Gastroesophageal sphincter (tissue), 4 donors: Measurements from ENCODE around the gene SIX6. TPM values are rescaled to one million over a fixed set of nuclear protein-coding genes. Genes with fewer than 3 reads are reported as not detected.
"Not testable (repeated sequence)": the region's sequence is repeated elsewhere in the genome, so short reads cannot be mapped to it uniquely, and the experiment has no call there.

ENCODE experiments used
- ATAC-seq: fragments of 150-250 bp; one replicate; pipeline ENCODE4 v1.9.1; 2016; ENCODE audit warnings: mild to moderate bottlenecking, moderate library complexity
- H3K27ac ChIP-seq, 4 donors: fragments of 200-600 bp; sonication (generic) in 3 of 4; 1 replicate in 3 of 4; 2 replicates in 1 of 4; pipeline ENCODE4 v1.5.1; 2016 to 2019
- H3K27me3 ChIP-seq: fragments of 200-600 bp; sonication (generic); one replicate; pipeline ENCODE4 v1.5.1; 2019
- H3K36me3 ChIP-seq, 2 donors: fragments of 200-600 bp; sonication (generic); one replicate each; pipeline ENCODE4 v1.5.1; 2019; ENCODE audit warnings: control low read depth in 1 of 2
- H3K4me1 ChIP-seq, 3 donors: fragments of 200-600 bp; sonication (generic); 1 replicate in 2 of 3; 2 replicates in 1 of 3; pipeline ENCODE4 v1.5.1; 2016 to 2019; ENCODE audit warnings: control low read depth in 2 of 3
- H3K4me3 ChIP-seq, 2 donors: fragments of 200-600 bp; sonication (generic); one replicate each; pipeline ENCODE4 v1.5.1; 2019; ENCODE audit warnings: mild to moderate bottlenecking in 1 of 2, moderate library complexity in 1 of 2
- H3K9me3 ChIP-seq, 3 donors: fragments of 200-600 bp; sonication (generic); one replicate each; pipeline ENCODE4 v1.5.1; 2017 to 2019; ENCODE audit warnings: control low read depth in 2 of 3
- CTCF ChIP-seq, 4 experiments: fragments of 200-600 bp in 2 of 4; fragments of 450-650 bp in 2 of 4; sonication (generic) in 1 of 4; IDR thresholded peaks; one replicate each; pipeline ENCODE4 v1.5.1; 2017 to 2019; ENCODE audit warnings: antibody characterized with exemption in 4 of 4, mild to moderate bottlenecking in 2 of 4, moderate library complexity in 2 of 4
- EP300 ChIP-seq: sonication (generic); formaldehyde crosslinking; IDR thresholded peaks from one replicate; pipeline ENCODE4 v1.6.1; 2017; ENCODE audit warnings: antibody characterized with exemption, mild to moderate bottlenecking
- POLR2A ChIP-seq, 2 donors: fragments of 450-650 bp; IDR thresholded peaks; one replicate each; pipeline ENCODE4 v1.6.1; 2017; ENCODE audit warnings: antibody characterized with exemption in 2 of 2, mild to moderate bottlenecking in 2 of 2, moderate library complexity in 1 of 2
- POLR2AphosphoS5 ChIP-seq: sonication (generic); formaldehyde crosslinking; IDR thresholded peaks from one replicate; pipeline ENCODE4 v1.6.1; 2017; ENCODE audit warnings: antibody characterized with exemption
- WGBS, 2 donors: methylation state at CpG; one replicate each; pipeline ENCODE4 v1.1.5; 2018; ENCODE audit warnings: low coverage in 1 of 2; 5-methylcytosine and 5-hydroxymethylcytosine counted together
- total RNA-seq, 4 donors: library from RNA; depleted of rRNA; stranded (reverse); fragments of >200 nt; gene quantifications; one replicate each; pipeline ENCODE4 v1.1.0, GENCODE V29; 2016

SIX6 gene
- not detected for total RNA-seq

GRCh38 chr14:60508707-60509437 lies at the start of gene SIX6:
Gene SIX6, plus strand, starts transcription at chr14:60509146. Its CDS starts 253 bp downstream, at chr14:60509399.
- H3K36me3 ChIP-seq = no peaks in the 10 kb centered on the region
- WGBS, 2 donors = 7% methylated on average over 6 to 8 of the region's 55 CpGs
- H3K4me1 ChIP-seq = peaks cover 0 to 48% (median 21%) of the 10 kb centered on the region in 3 donors
- no peak for TF ChIP-seq EP300
- TF ChIP-seq CTCF (IDR thresholded peaks at IDR 0.05) = no peak
- no peak for TF ChIP-seq POLR2AphosphoS5
- TF ChIP-seq POLR2A (IDR thresholded peaks at IDR 0.05) = no peak
- no peaks in the 10 kb centered on the region for H3K9me3 ChIP-seq
- no peak within 1 kb of the TSS for H3K4me3 ChIP-seq
- peaks cover 100% of the 10 kb centered on the region for H3K27me3 ChIP-seq
- ATAC-seq = peak; percentile 16
- H3K27ac ChIP-seq = no peak within 1 kb of the TSS

GRCh38 chr14:60480248-60480647 lies 28.7 kb upstream of the SIX6 start:
- H3K27me3 ChIP-seq = peaks cover 30% of the 10 kb centered on the region
- ATAC-seq, H3K36me3 ChIP-seq, H3K4me3 ChIP-seq, H3K4me1 ChIP-seq, H3K27ac ChIP-seq: not testable (repeated sequence)
- 95 to 97% methylated on average over 3 to 7 of the region's 7 CpGs for WGBS, 2 donors
- peaks cover 0 to 13% (median 0%) of the 10 kb centered on the region in 3 donors for H3K9me3 ChIP-seq

DNA sequence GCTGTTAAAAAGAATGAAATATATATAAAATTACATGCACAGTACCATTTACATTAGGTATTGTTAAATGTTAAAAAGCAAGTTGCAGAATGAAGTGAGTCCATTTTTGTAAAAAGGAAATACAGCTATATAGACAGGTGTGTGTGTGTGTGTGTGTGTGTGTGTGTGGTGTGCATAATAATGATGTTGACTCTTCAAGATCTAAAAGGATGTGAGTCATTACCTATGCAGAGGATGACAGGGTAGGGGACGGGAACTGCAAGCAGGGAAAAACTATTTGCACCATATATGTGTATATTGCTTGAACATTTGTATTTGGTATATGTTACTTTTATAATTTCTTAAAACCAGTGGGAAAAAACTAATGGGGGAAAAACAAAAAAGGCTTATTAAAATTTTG lies 26.2 kb upstream of the SIX6 start:
- Histone ChIP-seq H3K9me3 (peaks cover 0 to 19% (median 0%) of the 10 kb centered on the region in 3 donors), H3K27me3 (peaks cover 51% of the 10 kb centered on the region), H3K27ac (no peak overlapping the region), H3K36me3 (no peaks in the 10 kb centered on the region), H3K4me3 (no peak overlapping the region), H3K4me1 (peaks cover 0 to 12% (median 6%) of the 10 kb centered on the region in 3 donors)
- no peak for TF ChIP-seq EP300
- no peak for TF ChIP-seq CTCF (IDR thresholded peaks at IDR 0.05)
- no peak for TF ChIP-seq POLR2AphosphoS5
- no peak for TF ChIP-seq POLR2A (IDR thresholded peaks at IDR 0.05)
- no peak for ATAC-seq
- 53 to 83% methylated on average over 1 of the region's 1 CpG for WGBS, 2 donors

GRCh38 chr14:60485057-60485597 lies 23.8 kb upstream of the SIX6 start:
- Histone ChIP-seq H3K36me3 (no peaks in the 10 kb centered on the region), H3K27ac (no peak overlapping the region), H3K4me3 (peak overlapping the region in 1 of 2 donors; percentile 45), H3K4me1 (peaks cover 0 to 12% (median 6%) of the 10 kb centered on the region in 3 donors), H3K27me3 (peaks cover 64% of the 10 kb centered on the region), H3K9me3 (peaks cover 0 to 17% (median 0%) of the 10 kb centered on the region in 3 donors)
- WGBS, 2 donors = 6 to 16% methylated on average over 5 to 15 of the region's 25 CpGs
- TF ChIP-seq CTCF (IDR thresholded peaks at IDR 0.05) (no peak), EP300 (no peak), POLR2A (IDR thresholded peaks at IDR 0.05) (no peak), POLR2AphosphoS5 (no peak)
- ATAC-seq = no peak

- ATAC-seq = no peak
- H3K27me3 ChIP-seq = peaks cover 67% of the 10 kb centered on the region
These were observed 23.2 kb upstream of the SIX6 start, which contains the start of gene C14orf39 for GRCh38 chr14:60485598-60486251. Gene C14orf39, minus strand, starts transcription at chr14:60486063. Its CDS starts 985 bp downstream, at chr14:60485078.

More at GRCh38 chr14:60485598-60486251, 23.2 kb upstream of the SIX6 start, which contains the start of gene C14orf39:
- WGBS, 2 donors = 0% methylated on average over 1 to 7 of the region's 57 CpGs
- H3K9me3 ChIP-seq = peaks cover 0 to 11% (median 0%) of the 10 kb centered on the region in 3 donors
- TF ChIP-seq POLR2A (IDR thresholded peaks at IDR 0.05) (no peak), POLR2AphosphoS5 (no peak), EP300 (no peak), CTCF (IDR thresholded peaks at IDR 0.05) (no peak)
- no peaks in the 10 kb centered on the region for H3K36me3 ChIP-seq
- H3K4me3 ChIP-seq = peak within 1 kb of the TSS in 1 of 2 donors; percentile 45
- H3K27ac ChIP-seq = no peak within 1 kb of the TSS
- H3K4me1 ChIP-seq = peaks cover 0 to 12% (median 6%) of the 10 kb centered on the region in 3 donors
